Common myeloid progenitor, CD34-positive (primary cell): Measurements from ENCODE around the gene ALDH5A1.

Source experiments
- CTCF ChIA-PET: fragments of 350-600 bp; sonication (Branson Sonifier 250); formaldehyde crosslinking; loops from one replicate; lab custom pipeline; 2021; ENCODE audit warnings: antibody characterized with exemption; lab: Charles Lee
- POLR2A ChIA-PET: fragments of 350-600 bp; sonication (Branson Sonifier 250); formaldehyde crosslinking; loops from one replicate; lab custom pipeline; 2021; ENCODE audit warnings: antibody characterized with exemption; lab: Charles Lee
- DNase-seq, 3 donors: peaks; one replicate each; pipeline versions ENCODE4 v3.0.0 to v3.0.0-alpha.2; 2013
- H3K27ac ChIP-seq, 2 experiments: 1 replicate in 1 of 2; 2 replicates in 1 of 2; pipeline ENCODE4 v1.7.0; 2013; ENCODE audit warnings: inconsistent platforms in 2 of 2, low read length in 2 of 2, mild to moderate bottlenecking in 2 of 2, low read depth in 1 of 2, moderate library complexity in 1 of 2; ENCODE audit not compliant: severe bottlenecking in 2 of 2, insufficient read depth in 1 of 2, poor library complexity in 1 of 2
- H3K27me3 ChIP-seq, 5 experiments: replicated peaks in 2 of 5; 1 replicate in 3 of 5; 2 replicates in 2 of 5; pipeline versions ENCODE4 v1.6.1 to v1.7.0; 2013; ENCODE audit warnings: low read length in 4 of 5, mild to moderate bottlenecking in 2 of 5, moderate library complexity in 2 of 5, inconsistent platforms in 1 of 5; ENCODE audit not compliant: insufficient read depth in 5 of 5, control insufficient read depth in 4 of 5
- H3K36me3 ChIP-seq, 4 experiments: 1 replicate in 2 of 4; 2 replicates in 2 of 4; pipeline versions ENCODE4 v1.6.1 to v1.7.0; 2013; ENCODE audit warnings: low read length in 3 of 4, control low read depth in 1 of 4, mild to moderate bottlenecking in 1 of 4; ENCODE audit not compliant: control insufficient read depth in 4 of 4, insufficient read depth in 4 of 4
- H3K4me1 ChIP-seq, 4 experiments: 1 replicate in 3 of 4; 2 replicates in 1 of 4; pipeline versions ENCODE4 v1.6.1 to v1.7.1; 2013; ENCODE audit warnings: low read length in 3 of 4, mild to moderate bottlenecking in 3 of 4, control low read depth in 1 of 4, inconsistent platforms in 1 of 4, moderate library complexity in 1 of 4; ENCODE audit not compliant: control insufficient read depth in 4 of 4, insufficient read depth in 4 of 4; ENCODE audit errors: control extremely low read depth in 1 of 4
- H3K4me3 ChIP-seq, 7 experiments: 1 replicate in 4 of 7; 2 replicates in 3 of 7; pipeline versions ENCODE4 v1.5.1 to v1.7.0; 2013; ENCODE audit warnings: mild to moderate bottlenecking in 7 of 7, low read length in 6 of 7, moderate library complexity in 6 of 7, inconsistent platforms in 2 of 7, low read depth in 2 of 7, control low read depth in 1 of 7; ENCODE audit not compliant: insufficient read depth in 4 of 7, control insufficient read depth in 1 of 7; ENCODE audit errors: extremely low read depth in 1 of 7
- H3K9me3 ChIP-seq, 5 experiments: 1 replicate in 4 of 5; 2 replicates in 1 of 5; pipeline versions ENCODE4 v1.6.1 to v1.7.1; 2013; ENCODE audit warnings: low read length in 4 of 5, mild to moderate bottlenecking in 2 of 5, inconsistent platforms in 1 of 5, low read depth in 1 of 5, moderate library complexity in 1 of 5; ENCODE audit not compliant: control insufficient read depth in 4 of 5, insufficient read depth in 2 of 5; ENCODE audit errors: control extremely low read depth in 1 of 5
- WGBS: methylation state at CpG from one replicate; pipeline ENCODE4 v1.1.5; 2013; ENCODE audit not compliant: insufficient coverage; 5-methylcytosine and 5-hydroxymethylcytosine counted together

ALDH5A1 gene

GRCh38 chr6:24576447-24576846 is 81.7 kb downstream of the ALDH5A1 start:
- H3K36me3 ChIP-seq, result no peaks in the 10 kb centered on the region
- ChIA-PET POLR2A (no interaction called here), CTCF (interaction anchor here (0.8 to 1.4 kb wide), 5 partner anchors 11 to 116 kb away, joined by 3 to 5 read pairs (median 3); partner anchors contain the start of genes ACOT13 and TDP2)
- H3K27me3 ChIP-seq, result no peaks in the 10 kb centered on the region
- H3K9me3 ChIP-seq, result no peaks in the 10 kb centered on the region
- 98% methylated on average over 4 of the region's 6 CpGs for WGBS
- H3K4me3 ChIP-seq, result no peak overlapping the region
- H3K4me1 ChIP-seq, result no peaks in the 10 kb centered on the region
- no peak overlapping the region for H3K27ac ChIP-seq
- DNase-seq, result no peak

DNA sequence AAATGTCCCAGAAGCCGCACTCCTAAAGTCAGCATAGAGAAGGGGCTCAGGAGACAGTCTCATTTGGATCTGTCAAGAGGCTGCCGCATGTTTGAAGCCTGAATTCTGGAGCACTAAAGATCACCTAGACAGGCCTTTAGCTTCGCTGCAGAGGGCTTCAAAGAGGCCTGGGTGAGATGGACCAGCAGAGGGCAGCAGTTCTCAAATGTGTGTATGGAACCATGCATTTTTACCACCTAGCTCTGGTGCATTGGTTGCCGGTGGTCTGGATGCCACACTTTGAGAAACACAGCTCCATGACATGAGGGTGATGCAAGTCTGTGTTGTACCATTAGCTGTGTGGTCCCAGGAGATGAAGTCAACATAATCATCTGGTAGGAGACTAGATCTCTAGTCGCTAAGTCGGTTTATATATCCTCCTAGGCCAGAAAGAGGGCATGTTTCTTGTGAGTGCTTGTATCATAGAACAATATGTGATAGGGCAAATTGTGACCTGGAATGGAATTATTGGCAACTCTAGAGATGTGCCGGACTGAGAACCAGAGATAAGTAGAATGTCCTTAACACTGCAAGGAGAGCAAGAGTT is 86.4 kb downstream of the ALDH5A1 start:
- POLR2A ChIA-PET, result no interaction called here
- DNase-seq, result peak; percentile 76 to 88 (median 80)
- H3K9me3 ChIP-seq, result no peaks in the 10 kb centered on the region
- no peak overlapping the region for H3K4me3 ChIP-seq
- no peak overlapping the region for H3K27ac ChIP-seq
- CTCF ChIA-PET, result interaction anchor here (0.7 to 8.7 kb wide), 29 partner anchors 10 to 190 kb away, joined by 3 to 150 read pairs (median 5); partner anchors contain the start of genes ACOT13, KIAA0319 and TDP2
- H3K27me3 ChIP-seq, result no peaks in the 10 kb centered on the region
- no peaks in the 10 kb centered on the region for H3K36me3 ChIP-seq
- WGBS, result 69% methylated on average over 7 of the region's 7 CpGs
- H3K4me1 ChIP-seq, result peaks cover 0 to 5% (median 2%) of the 10 kb centered on the region in 4 experiments

DNA sequence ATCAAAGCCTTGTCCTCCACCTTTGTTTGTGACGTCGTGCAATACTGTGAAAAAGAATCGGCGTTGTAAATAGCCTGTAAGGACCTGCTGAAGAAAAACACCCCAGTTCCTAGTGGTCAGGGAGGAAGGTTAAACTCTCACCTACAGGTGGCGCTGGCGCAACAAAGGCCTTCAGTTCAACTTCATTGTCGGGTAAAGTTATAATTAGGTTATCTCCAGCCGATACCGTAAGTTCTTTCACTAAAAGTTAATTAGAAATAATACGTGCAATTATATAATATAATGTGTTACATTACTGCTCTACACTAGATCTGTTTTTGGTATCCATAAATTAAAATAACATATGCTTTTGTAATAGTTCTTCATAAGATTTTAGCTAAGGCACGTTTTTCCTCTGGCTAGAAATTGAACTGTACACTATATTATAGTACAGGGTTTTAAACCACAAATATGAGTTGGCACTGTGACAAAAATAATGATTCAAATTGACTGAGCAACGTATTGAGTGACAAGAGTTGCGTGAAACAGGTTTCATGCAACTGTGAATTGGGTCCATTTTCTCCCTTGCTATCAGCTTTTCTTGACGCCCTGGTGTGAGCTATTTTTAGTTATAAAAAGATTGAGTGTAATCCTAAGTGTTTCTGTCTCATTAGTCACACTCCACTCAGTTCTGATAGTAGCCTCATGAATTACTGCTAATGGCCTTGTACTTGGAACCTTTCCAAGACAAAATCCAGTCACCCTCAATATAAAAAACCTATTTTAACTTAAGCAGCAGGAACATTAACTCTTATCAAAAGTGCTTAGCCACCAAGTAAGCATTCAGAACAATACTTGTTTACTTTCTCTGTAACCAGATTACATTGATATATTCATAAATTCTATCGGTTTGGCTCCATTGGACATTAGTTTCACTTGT is 89.0 kb downstream of the ALDH5A1 start:
- H3K4me3 ChIP-seq, result peak overlapping the region in 1 of 7 experiments; percentile 62
- peaks cover 0 to 5% (median 2%) of the 10 kb centered on the region in 4 experiments for H3K4me1 ChIP-seq
- H3K27ac ChIP-seq, result no peak overlapping the region
- ChIA-PET CTCF (interaction anchor here (0.6 to 8.7 kb wide), 21 partner anchors 9 to 186 kb away, joined by 3 to 150 read pairs (median 4); partner anchors contain the start of genes ACOT13, ALDH5A1, KIAA0319 and TDP2), POLR2A (interaction anchor here (0.6 to 1.0 kb wide), 2 partner anchors 66 to 83 kb away, joined by 3 read pairs; partner anchors contain the start of genes ACOT13 and TDP2)
- WGBS, result 38% methylated on average over 6 of the region's 15 CpGs
- H3K9me3 ChIP-seq, result no peaks in the 10 kb centered on the region
- no peaks in the 10 kb centered on the region for H3K36me3 ChIP-seq
- peaks cover 0 to 3% (median 0%) of the 10 kb centered on the region in 5 experiments for H3K27me3 ChIP-seq
- peak; percentile 78 to 85 (median 79) for DNase-seq

DNA sequence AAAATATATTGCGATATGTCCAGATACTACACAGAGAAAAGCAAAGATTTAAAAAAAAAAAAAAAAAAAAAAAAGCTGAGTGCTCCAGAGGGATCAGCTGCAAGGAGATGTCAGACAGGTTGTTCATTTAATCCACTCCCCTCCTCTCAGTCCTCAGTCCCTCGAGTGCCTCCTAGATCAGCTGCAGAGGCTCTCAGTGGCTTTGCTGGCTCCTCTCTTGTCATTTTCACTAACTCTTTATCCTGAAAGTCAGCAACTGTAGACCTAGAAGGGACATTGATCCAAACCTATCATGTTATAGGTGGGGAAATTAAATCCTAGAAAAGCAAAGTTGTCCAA is 89.6 kb downstream of the ALDH5A1 start:
- H3K27me3 ChIP-seq, result peaks cover 0 to 3% (median 0%) of the 10 kb centered on the region in 5 experiments
- no peaks in the 10 kb centered on the region for H3K36me3 ChIP-seq
- POLR2A ChIA-PET, result interaction anchor here (0.6 to 1.0 kb wide), 2 partner anchors 82 to 108 kb away, joined by 3 read pairs; partner anchors contain the start of genes ACOT13 and TDP2
- H3K4me1 ChIP-seq, result peaks cover 0 to 5% (median 2%) of the 10 kb centered on the region in 4 experiments
- H3K9me3 ChIP-seq, result no peaks in the 10 kb centered on the region
- H3K4me3 ChIP-seq, result no peak overlapping the region
- DNase-seq, result no peak
- 100% methylated on average over 1 of the region's 2 CpGs for WGBS
- CTCF ChIA-PET, result interaction anchor here (0.6 to 8.7 kb wide), 15 partner anchors 9 to 177 kb away, joined by 3 to 150 read pairs (median 4); partner anchors contain the start of genes ACOT13, ALDH5A1 and TDP2
- no peak overlapping the region for H3K27ac ChIP-seq
